Measurements from ENCODE around the gene BCL2L14. TPM values are rescaled to one million over a fixed set of nuclear protein-coding genes. Genes with fewer than 3 reads are reported as not detected.

Gene BCL2L14
- total RNA-seq, 2 donors from 2014 or later: 6.3 to 14.5 TPM

DNA sequence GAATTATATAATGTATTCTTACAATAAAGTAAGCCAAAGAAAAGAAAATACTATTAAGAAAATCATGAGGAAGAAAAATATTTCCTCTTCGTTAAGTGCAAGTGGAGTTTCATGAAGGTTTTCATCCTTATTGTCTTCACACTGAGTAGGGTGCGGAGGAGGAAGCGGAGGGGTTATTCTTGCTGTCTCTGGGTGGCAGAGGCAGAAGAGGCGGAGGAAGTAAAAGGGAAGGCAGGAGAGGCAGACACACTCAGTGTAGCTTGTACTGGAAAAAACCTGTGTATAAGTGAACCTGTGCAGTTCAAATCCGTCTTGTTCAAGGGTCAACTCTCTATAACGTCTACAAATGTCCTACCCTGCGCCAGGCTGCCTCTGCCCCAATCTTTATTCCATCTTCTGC is 22.0 kb upstream of the BCL2L14 start:
- no peak for TF ChIP-seq POLR2A (IDR thresholded peaks at IDR 0.05)
- TF ChIP-seq, protein P1, sequence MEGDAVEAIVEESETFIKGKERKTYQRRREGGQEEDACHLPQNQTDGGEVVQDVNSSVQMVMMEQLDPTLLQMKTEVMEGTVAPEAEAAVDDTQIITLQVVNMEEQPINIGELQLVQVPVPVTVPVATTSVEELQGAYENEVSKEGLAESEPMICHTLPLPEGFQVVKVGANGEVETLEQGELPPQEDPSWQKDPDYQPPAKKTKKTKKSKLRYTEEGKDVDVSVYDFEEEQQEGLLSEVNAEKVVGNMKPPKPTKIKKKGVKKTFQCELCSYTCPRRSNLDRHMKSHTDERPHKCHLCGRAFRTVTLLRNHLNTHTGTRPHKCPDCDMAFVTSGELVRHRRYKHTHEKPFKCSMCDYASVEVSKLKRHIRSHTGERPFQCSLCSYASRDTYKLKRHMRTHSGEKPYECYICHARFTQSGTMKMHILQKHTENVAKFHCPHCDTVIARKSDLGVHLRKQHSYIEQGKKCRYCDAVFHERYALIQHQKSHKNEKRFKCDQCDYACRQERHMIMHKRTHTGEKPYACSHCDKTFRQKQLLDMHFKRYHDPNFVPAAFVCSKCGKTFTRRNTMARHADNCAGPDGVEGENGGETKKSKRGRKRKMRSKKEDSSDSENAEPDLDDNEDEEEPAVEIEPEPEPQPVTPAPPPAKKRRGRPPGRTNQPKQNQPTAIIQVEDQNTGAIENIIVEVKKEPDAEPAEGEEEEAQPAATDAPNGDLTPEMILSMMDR (IDR thresholded peaks at IDR 0.05): no peak
- no peaks in the 10 kb centered on the region for H3K27me3 ChIP-seq
- intact Hi-C loops (cut with DNase I): no loop called here
- H3K9me3 ChIP-seq: no peaks in the 10 kb centered on the region
- no peak overlapping the region for H3K4me3 ChIP-seq
- 83 to 87% methylated on average over 7 of the region's 7 CpGs for WGBS, 2 donors
- DNase-seq: no peak
- H3K4me1 ChIP-seq: no peaks in the 10 kb centered on the region
- no peak for ATAC-seq
- H3K27ac ChIP-seq: no peak overlapping the region
- no peaks in the 10 kb centered on the region for H3K36me3 ChIP-seq (replicated peaks in 1 of 2; ENCODE audit: insufficient read depth in 1 of 2, low read depth in 2 of 2)

DNA sequence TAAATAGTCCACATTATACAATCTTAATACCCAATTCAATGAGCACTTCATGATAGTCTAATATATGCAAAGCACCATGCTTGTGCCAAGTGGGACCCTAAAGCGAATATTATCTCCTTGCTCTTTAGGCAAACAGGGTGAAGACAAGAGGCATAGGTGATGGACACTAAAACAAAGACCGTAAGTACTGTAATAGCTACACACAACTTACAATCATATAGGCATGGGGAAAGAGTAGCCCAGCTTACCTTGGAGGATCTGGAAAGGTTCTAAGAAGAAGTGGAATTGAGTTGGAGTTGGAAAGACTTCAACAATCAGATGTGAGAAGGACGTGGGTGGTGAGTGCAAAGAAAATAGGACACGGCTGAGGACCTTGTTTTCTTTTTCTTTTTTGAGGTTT is 19.1 kb upstream of the BCL2L14 start:
- WGBS, 2 donors: 82 to 89% methylated on average over 4 of the region's 4 CpGs
- intact Hi-C loops (cut with DNase I): no loop called here
- TF ChIP-seq, protein P1 (IDR thresholded peaks at IDR 0.05): no peak
- no peak for TF ChIP-seq POLR2A (IDR thresholded peaks at IDR 0.05)
- no peaks in the 10 kb centered on the region for H3K4me1 ChIP-seq
- H3K36me3 ChIP-seq (replicated peaks in 1 of 2; ENCODE audit: insufficient read depth in 1 of 2, low read depth in 2 of 2): no peaks in the 10 kb centered on the region
- H3K4me3 ChIP-seq: no peak overlapping the region
- no peaks in the 10 kb centered on the region for H3K9me3 ChIP-seq
- H3K27ac ChIP-seq: no peak overlapping the region
- ATAC-seq: no peak
- no peak for DNase-seq
- H3K27me3 ChIP-seq: no peaks in the 10 kb centered on the region

DNA sequence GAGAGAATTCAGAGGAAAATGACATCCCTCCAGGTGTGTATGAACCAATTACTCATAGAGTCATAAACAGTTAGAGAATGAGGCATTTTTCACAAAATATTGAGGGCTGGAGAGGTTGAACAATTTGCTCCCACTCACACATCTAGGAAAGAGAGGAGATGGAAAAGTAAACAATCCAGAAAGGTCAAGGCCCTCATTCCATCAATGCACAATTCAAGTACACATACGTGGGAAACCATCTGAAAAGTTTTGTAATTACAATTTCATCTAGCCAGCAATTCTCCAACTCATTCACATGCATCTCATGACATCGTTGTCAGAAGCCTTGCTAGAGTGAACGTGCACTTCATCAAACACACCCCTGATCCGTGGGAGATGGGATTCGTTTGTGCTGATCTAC is 15.7 kb upstream of the BCL2L14 start:
- DNase-seq: no peak
- 53 to 62% methylated on average over 5 of the region's 5 CpGs for WGBS, 2 donors

DNA sequence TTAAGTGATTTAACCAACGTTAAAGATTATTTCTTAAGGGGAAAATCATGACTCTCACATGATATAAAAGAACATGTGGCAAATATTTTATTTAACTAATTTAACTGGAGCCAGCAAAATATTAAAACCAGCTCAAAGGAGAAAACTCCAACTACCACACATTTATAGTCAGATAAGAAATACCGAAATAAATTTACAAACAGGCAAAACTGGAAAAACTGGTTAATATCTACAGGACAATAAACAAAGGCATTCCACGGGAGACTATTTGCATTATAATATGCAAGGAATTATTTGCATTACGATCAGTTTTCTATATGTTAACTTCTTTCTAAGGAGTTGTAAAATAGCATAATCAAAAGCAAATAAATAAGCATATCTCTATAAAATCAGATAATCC is 13.8 kb upstream of the BCL2L14 start:
- Histone ChIP-seq H3K36me3 (replicated peaks in 1 of 2; ENCODE audit: insufficient read depth in 1 of 2, low read depth in 2 of 2) (no peaks in the 10 kb centered on the region), H3K4me3 (no peak overlapping the region), H3K27me3 (no peaks in the 10 kb centered on the region), H3K27ac (no peak overlapping the region), H3K4me1 (no peaks in the 10 kb centered on the region), H3K9me3 (no peaks in the 10 kb centered on the region)
- DNase-seq (no peak), ATAC-seq (no peak)
- intact Hi-C loops (cut with DNase I): no loop called here
- 18 to 20% methylated on average over 4 of the region's 4 CpGs for WGBS, 2 donors
- TF ChIP-seq, protein P1 (IDR thresholded peaks at IDR 0.05): no peak
- TF ChIP-seq POLR2A (IDR thresholded peaks at IDR 0.05): no peak

More for the DNA sequence above, 15.7 kb upstream of the BCL2L14 start:
- no peak for ATAC-seq
- Histone ChIP-seq H3K27me3 (no peaks in the 10 kb centered on the region), H3K4me3 (no peak overlapping the region), H3K9me3 (no peaks in the 10 kb centered on the region), H3K27ac (no peak overlapping the region), H3K4me1 (no peaks in the 10 kb centered on the region), H3K36me3 (replicated peaks in 1 of 2; ENCODE audit: insufficient read depth in 1 of 2, low read depth in 2 of 2) (no peaks in the 10 kb centered on the region)
- TF ChIP-seq POLR2A (IDR thresholded peaks at IDR 0.05): no peak
- TF ChIP-seq, protein P1 (IDR thresholded peaks at IDR 0.05): no peak
- intact Hi-C loops (cut with DNase I): no loop called here

DNA sequence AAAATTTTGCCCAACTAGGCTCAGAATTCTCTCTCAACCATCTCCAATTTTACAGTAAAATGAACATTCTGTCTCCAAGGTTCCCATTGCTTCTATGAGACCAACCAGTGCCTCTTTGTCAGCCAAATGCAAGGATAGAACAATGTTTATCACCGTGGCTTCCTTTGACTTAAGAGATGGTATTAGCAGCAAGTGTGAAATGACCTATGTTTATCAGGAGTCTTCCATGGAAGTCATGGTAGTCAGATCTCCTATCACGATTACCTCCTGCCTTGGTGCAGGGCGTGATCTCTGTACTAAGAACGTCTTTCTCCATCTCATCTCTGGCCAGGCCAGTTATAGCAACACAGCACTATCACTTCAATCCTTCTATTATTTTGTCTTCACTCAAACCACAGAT is 6.1 kb upstream of the BCL2L14 start:
- intact Hi-C loops (cut with DNase I): no loop called here
- no peak for DNase-seq
- Histone ChIP-seq H3K27ac (no peak overlapping the region), H3K4me3 (no peak overlapping the region), H3K27me3 (no peaks in the 10 kb centered on the region), H3K36me3 (replicated peaks in 1 of 2; ENCODE audit: insufficient read depth in 1 of 2, low read depth in 2 of 2) (no peaks in the 10 kb centered on the region), H3K4me1 (no peaks in the 10 kb centered on the region), H3K9me3 (no peaks in the 10 kb centered on the region)
- TF ChIP-seq, protein P1 (IDR thresholded peaks at IDR 0.05): no peak
- TF ChIP-seq POLR2A (IDR thresholded peaks at IDR 0.05): no peak
- ATAC-seq: no peak
- WGBS, 2 donors: 84 to 89% methylated on average over 4 of the region's 4 CpGs

Data from body of pancreas (tissue), 4 donors.